ENCODE data around the gene LRRC4. TPM values are rescaled to one million over a fixed set of nuclear protein-coding genes. Genes with fewer than 3 reads are reported as not detected.

Gene LRRC4
- total and polyA plus RNA-seq, 7 experiments from 2014 or later = 0.14 to 5.7 (median 0.82) TPM; not detected in 2

- H3K9me3 ChIP-seq (ENCODE audit: control insufficient read depth in 2 of 3, low read length in 3 of 3) = no peaks in the 10 kb centered on the region
- ChIA-PET CTCF (no interaction called here), POLR2A (no interaction called here)
- H3K27ac Mint-ChIP-seq = peak overlapping the region in 1 of 9 donors; percentile 37
- H3K4me1 ChIP-seq (ENCODE audit: control insufficient read depth in 2 of 2, insufficient read depth in 2 of 2, low read length in 2 of 2) = no peaks in the 10 kb centered on the region
- no peaks in the 10 kb centered on the region for H3K27me3 Mint-ChIP-seq
- DNase-seq (no peak), ATAC-seq (no peak)
- H3K27ac ChIP-seq (ENCODE audit: low read depth, low read length) = no peak overlapping the region
- no peaks in the 10 kb centered on the region for H3K36me3 ChIP-seq (ENCODE audit: control insufficient read depth in 2 of 3, insufficient read depth in 3 of 3, low read length in 3 of 3)
- H3K4me3 ChIP-seq (ENCODE audit: low read length) = no peak overlapping the region
- no peak overlapping the region for H3K4me3 Mint-ChIP-seq
- peaks cover 5 to 40% (median 10%) of the 10 kb centered on the region in 5 donors for H3K36me3 Mint-ChIP-seq
- intact Hi-C loops (cut with micrococcal nuclease) = loop anchor here in 1 of 2 donors (5.0 kb wide), 1 partner anchor 314 kb away; no protein-coding TSS in a partner anchor
- H3K9me3 Mint-ChIP-seq = no peaks in the 10 kb centered on the region
- no peaks in the 10 kb centered on the region for H3K27me3 ChIP-seq (ENCODE audit: control insufficient read depth in 2 of 2, insufficient read depth in 2 of 2, low read length in 2 of 2)
- peaks cover 6 to 20% (median 12%) of the 10 kb centered on the region in 7 donors for H3K4me1 Mint-ChIP-seq
These were observed 9.9 kb downstream of the LRRC4 start for GRCh38 chr7:128021366-128021765.

GRCh38 chr7:128020159-128020558, 11.1 kb downstream of the LRRC4 start:
- intact Hi-C loops (cut with micrococcal nuclease) = loop anchor here in 1 of 2 donors (5.0 kb wide), 1 partner anchor 313 kb away; no protein-coding TSS in a partner anchor
- POLR2A ChIA-PET = no interaction called here
- Histone ChIP-seq H3K9me3 (ENCODE audit: control insufficient read depth in 2 of 3, low read length in 3 of 3) (no peaks in the 10 kb centered on the region), H3K36me3 (ENCODE audit: control insufficient read depth in 2 of 3, insufficient read depth in 3 of 3, low read length in 3 of 3) (no peaks in the 10 kb centered on the region), H3K27me3 (ENCODE audit: control insufficient read depth in 2 of 2, insufficient read depth in 2 of 2, low read length in 2 of 2) (no peaks in the 10 kb centered on the region), H3K27ac (ENCODE audit: low read depth, low read length) (no peak overlapping the region), H3K4me3 (ENCODE audit: low read length) (no peak overlapping the region), H3K4me1 (ENCODE audit: control insufficient read depth in 2 of 2, insufficient read depth in 2 of 2, low read length in 2 of 2) (no peaks in the 10 kb centered on the region)
- H3K4me1 Mint-ChIP-seq = peaks cover 0 to 14% (median 4%) of the 10 kb centered on the region in 7 donors
- no peaks in the 10 kb centered on the region for H3K9me3 Mint-ChIP-seq
- no peaks in the 10 kb centered on the region for H3K27me3 Mint-ChIP-seq
- DNase-seq (peak in 1 of 9 donors; percentile 9), ATAC-seq (no peak)
- peak overlapping the region in 1 of 9 donors; percentile 3 for H3K27ac Mint-ChIP-seq
- peaks cover 5 to 40% (median 10%) of the 10 kb centered on the region in 5 donors for H3K36me3 Mint-ChIP-seq
- CTCF ChIA-PET = no interaction called here
- no peak overlapping the region for H3K4me3 Mint-ChIP-seq

GRCh38 chr7:128019288-128019687, 11.9 kb downstream of the LRRC4 start:
- H3K36me3 ChIP-seq (ENCODE audit: control insufficient read depth in 2 of 3, insufficient read depth in 3 of 3, low read length in 3 of 3) = no peaks in the 10 kb centered on the region
- no peaks in the 10 kb centered on the region for H3K4me1 ChIP-seq (ENCODE audit: control insufficient read depth in 2 of 2, insufficient read depth in 2 of 2, low read length in 2 of 2)
- Mint-ChIP-seq H3K4me3 (no peak overlapping the region), H3K36me3 (peaks cover 5 to 39% (median 10%) of the 10 kb centered on the region in 5 donors), H3K4me1 (peaks cover 0 to 14% (median 4%) of the 10 kb centered on the region in 7 donors), H3K27me3 (no peaks in the 10 kb centered on the region), H3K9me3 (no peaks in the 10 kb centered on the region), H3K27ac (no peak overlapping the region)
- H3K4me3 ChIP-seq (ENCODE audit: low read length) = no peak overlapping the region
- ChIA-PET POLR2A (no interaction called here), CTCF (no interaction called here)
- H3K27me3 ChIP-seq (ENCODE audit: control insufficient read depth in 2 of 2, insufficient read depth in 2 of 2, low read length in 2 of 2) = no peaks in the 10 kb centered on the region
- intact Hi-C loops (cut with micrococcal nuclease) = no loop called here
- H3K9me3 ChIP-seq (ENCODE audit: control insufficient read depth in 2 of 3, low read length in 3 of 3) = no peaks in the 10 kb centered on the region
- H3K27ac ChIP-seq (ENCODE audit: low read depth, low read length) = no peak overlapping the region
- no peak for DNase-seq
- no peak for ATAC-seq

- ChIA-PET POLR2A (no interaction called here), CTCF (interaction anchor here (1.1 kb wide), 1 partner anchor 310 kb away, joined by 3 read pairs; no protein-coding TSS in a partner anchor)
- no peaks in the 10 kb centered on the region for H3K4me1 ChIP-seq (ENCODE audit: control insufficient read depth in 2 of 2, insufficient read depth in 2 of 2, low read length in 2 of 2)
- H3K27ac Mint-ChIP-seq = peak overlapping the region in 1 of 9 donors; percentile 41
- H3K4me1 Mint-ChIP-seq = peaks cover 0 to 11% (median 4%) of the 10 kb centered on the region in 7 donors
- ATAC-seq (no peak), DNase-seq (no peak)
- no peak overlapping the region for H3K27ac ChIP-seq (ENCODE audit: low read depth, low read length)
- H3K36me3 ChIP-seq (ENCODE audit: control insufficient read depth in 2 of 3, insufficient read depth in 3 of 3, low read length in 3 of 3) = no peaks in the 10 kb centered on the region
- H3K9me3 ChIP-seq (ENCODE audit: control insufficient read depth in 2 of 3, low read length in 3 of 3) = no peaks in the 10 kb centered on the region
- no peak overlapping the region for H3K4me3 Mint-ChIP-seq
- H3K27me3 Mint-ChIP-seq = no peaks in the 10 kb centered on the region
- no peaks in the 10 kb centered on the region for H3K27me3 ChIP-seq (ENCODE audit: control insufficient read depth in 2 of 2, insufficient read depth in 2 of 2, low read length in 2 of 2)
- no peak overlapping the region for H3K4me3 ChIP-seq (ENCODE audit: low read length)
- H3K36me3 Mint-ChIP-seq = peaks cover 5 to 46% (median 10%) of the 10 kb centered on the region in 5 donors
- H3K9me3 Mint-ChIP-seq = no peaks in the 10 kb centered on the region
- intact Hi-C loops (cut with micrococcal nuclease) = no loop called here
These were observed 13.1 kb downstream of the LRRC4 start for GRCh38 chr7:128017862-128018845.

- Histone ChIP-seq H3K4me1 (ENCODE audit: control insufficient read depth in 2 of 2, insufficient read depth in 2 of 2, low read length in 2 of 2) (no peaks in the 10 kb centered on the region), H3K4me3 (ENCODE audit: low read length) (no peak overlapping the region), H3K27ac (ENCODE audit: low read depth, low read length) (no peak overlapping the region), H3K27me3 (ENCODE audit: control insufficient read depth in 2 of 2, insufficient read depth in 2 of 2, low read length in 2 of 2) (no peaks in the 10 kb centered on the region), H3K36me3 (ENCODE audit: control insufficient read depth in 2 of 3, insufficient read depth in 3 of 3, low read length in 3 of 3) (peaks cover 0 to under 1% (median 0%) of the 10 kb centered on the region in 3 experiments), H3K9me3 (ENCODE audit: control insufficient read depth in 2 of 3, low read length in 3 of 3) (no peaks in the 10 kb centered on the region)
- Mint-ChIP-seq H3K27ac (no peak overlapping the region), H3K36me3 (peaks cover 5 to 51% (median 10%) of the 10 kb centered on the region in 5 donors), H3K4me3 (no peak overlapping the region), H3K9me3 (no peaks in the 10 kb centered on the region), H3K27me3 (no peaks in the 10 kb centered on the region), H3K4me1 (peaks cover 0 to 11% (median 4%) of the 10 kb centered on the region in 7 donors)
- DNase-seq (no peak), ATAC-seq (no peak)
- intact Hi-C loops (cut with micrococcal nuclease) = no loop called here
- ChIA-PET CTCF (interaction anchor here (1.1 kb wide), 1 partner anchor 309 kb away, joined by 3 read pairs; no protein-coding TSS in a partner anchor), POLR2A (no interaction called here)
These were observed 13.8 kb downstream of the LRRC4 start for GRCh38 chr7:128017460-128017859.

- Mint-ChIP-seq H3K4me1 (peaks cover 0 to 6% (median 0%) of the 10 kb centered on the region in 7 donors), H3K36me3 (peaks cover 0 to 44% (median 5%) of the 10 kb centered on the region in 5 donors), H3K9me3 (no peaks in the 10 kb centered on the region), H3K27ac (no peak overlapping the region), H3K4me3 (no peak overlapping the region), H3K27me3 (no peaks in the 10 kb centered on the region)
- ATAC-seq (no peak), DNase-seq (no peak)
- Histone ChIP-seq H3K4me3 (ENCODE audit: low read length) (no peak overlapping the region), H3K36me3 (ENCODE audit: control insufficient read depth in 2 of 3, insufficient read depth in 3 of 3, low read length in 3 of 3) (peaks cover 0 to 5% (median 0%) of the 10 kb centered on the region in 3 experiments), H3K27ac (ENCODE audit: low read depth, low read length) (no peak overlapping the region), H3K27me3 (ENCODE audit: control insufficient read depth in 2 of 2, insufficient read depth in 2 of 2, low read length in 2 of 2) (no peaks in the 10 kb centered on the region), H3K9me3 (ENCODE audit: control insufficient read depth in 2 of 3, low read length in 3 of 3) (no peaks in the 10 kb centered on the region), H3K4me1 (ENCODE audit: control insufficient read depth in 2 of 2, insufficient read depth in 2 of 2, low read length in 2 of 2) (no peaks in the 10 kb centered on the region)
- POLR2A ChIA-PET = no interaction called here
- CTCF ChIA-PET = no interaction called here
- intact Hi-C loops (cut with micrococcal nuclease) = no loop called here
These were observed 16.4 kb downstream of the LRRC4 start for GRCh38 chr7:128014811-128015210.

Data from naive thymus-derived CD4-positive, alpha-beta T cell (primary cell).